Fibroblast of skin of abdomen (primary cell): ENCODE measurements around the gene COL6A1.
A peak's percentile ranks its signal among the peaks of the same experiment; 100 is the strongest.

Experiments
- DNase-seq: peaks from one replicate; pipeline ENCODE4 v3.0.0-alpha.2; 2013

COL6A1 gene

GRCh38 chr21:46006547-46007491 is 25.2 kb downstream of the COL6A1 start:
- no peak for DNase-seq

DNA sequence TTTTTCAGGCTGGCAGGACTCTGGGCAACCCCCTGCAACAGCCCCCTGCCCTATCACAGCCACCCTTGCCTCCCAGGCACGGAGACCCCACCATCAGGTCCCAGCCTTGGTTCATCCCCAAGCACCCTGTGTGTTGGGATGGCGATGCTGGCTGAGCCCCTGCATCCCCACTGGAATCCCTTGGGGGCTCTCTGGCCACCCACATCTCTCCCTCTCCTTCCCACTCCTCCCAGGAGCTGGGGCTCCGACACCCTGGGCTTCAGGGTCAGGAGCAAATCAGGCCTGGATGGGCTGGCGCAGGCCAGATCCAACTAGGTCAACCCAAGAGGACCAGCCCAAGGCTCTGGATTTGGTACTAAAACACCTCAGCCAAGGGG is 25.9 kb downstream of the COL6A1 start:
- DNase-seq = no peak

GRCh38 chr21:46008893-46009621 is 27.5 kb downstream of the COL6A1 start:
- no peak for DNase-seq

- DNase-seq = no peak
These were observed 28.6 kb downstream of the COL6A1 start for GRCh38 chr21:46009951-46010705.

DNA sequence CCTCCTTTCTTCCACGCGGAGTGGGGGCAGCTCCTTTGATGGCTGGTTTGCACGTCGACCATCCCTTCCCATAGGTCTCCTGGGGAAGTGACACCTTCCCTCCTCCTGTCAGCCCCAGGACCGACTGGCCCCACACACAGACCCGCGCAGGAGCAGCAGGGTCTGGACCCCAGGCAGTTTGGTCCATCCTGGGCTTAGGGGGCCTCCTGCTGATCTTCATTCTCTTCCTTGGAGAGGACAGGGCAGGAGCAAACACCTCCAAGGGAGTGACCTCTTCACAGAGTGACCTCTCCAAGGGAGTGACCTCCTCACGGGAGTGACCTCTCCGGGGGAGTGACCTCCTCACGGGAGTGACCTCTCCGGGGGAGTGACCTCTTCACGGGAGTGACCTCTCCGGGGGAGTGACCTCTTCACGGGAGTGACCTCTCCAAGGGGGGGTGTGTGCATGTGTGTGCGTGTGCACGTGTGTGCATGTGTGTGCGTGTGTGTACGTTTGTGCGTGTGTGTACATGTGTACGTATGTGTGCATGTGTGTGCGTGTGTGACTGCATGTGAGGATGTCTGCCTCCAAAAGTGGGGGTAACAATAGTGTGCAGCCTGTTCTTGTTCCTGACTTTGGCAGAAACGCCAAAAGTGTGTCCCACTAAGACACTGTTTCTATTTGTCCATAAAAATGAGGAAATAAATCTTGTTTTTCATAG is 29.8 kb downstream of the COL6A1 start:
- DNase-seq = no peak

GRCh38 chr21:46012154-46012553 is 30.6 kb downstream of the COL6A1 start:
- DNase-seq = no peak

GRCh38 chr21:46014828-46015227 is 33.3 kb downstream of the COL6A1 start:
- no peak for DNase-seq

GRCh38 chr21:46017148-46017547 is 35.6 kb downstream of the COL6A1 start:
- no peak for DNase-seq

DNA sequence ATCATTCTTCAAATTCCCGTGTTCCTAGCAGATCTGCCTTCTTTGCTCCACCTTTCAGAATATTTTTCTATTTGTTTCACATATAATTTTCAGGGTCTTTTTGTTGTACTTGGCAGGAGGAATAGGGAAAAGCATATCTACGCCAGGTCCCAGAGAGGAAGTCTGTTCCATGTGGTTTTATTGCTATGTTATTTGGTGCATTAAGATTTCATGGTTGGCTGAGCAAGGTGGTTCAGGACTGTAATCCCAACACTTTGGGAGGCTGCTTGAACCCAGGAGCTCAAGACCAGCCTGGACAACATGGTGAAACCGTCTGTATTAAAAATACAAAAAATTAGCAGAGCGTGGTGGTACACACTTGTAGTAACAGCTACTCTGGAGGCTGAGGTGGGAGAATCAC is 36.1 kb downstream of the COL6A1 start:
- DNase-seq = no peak

DNA sequence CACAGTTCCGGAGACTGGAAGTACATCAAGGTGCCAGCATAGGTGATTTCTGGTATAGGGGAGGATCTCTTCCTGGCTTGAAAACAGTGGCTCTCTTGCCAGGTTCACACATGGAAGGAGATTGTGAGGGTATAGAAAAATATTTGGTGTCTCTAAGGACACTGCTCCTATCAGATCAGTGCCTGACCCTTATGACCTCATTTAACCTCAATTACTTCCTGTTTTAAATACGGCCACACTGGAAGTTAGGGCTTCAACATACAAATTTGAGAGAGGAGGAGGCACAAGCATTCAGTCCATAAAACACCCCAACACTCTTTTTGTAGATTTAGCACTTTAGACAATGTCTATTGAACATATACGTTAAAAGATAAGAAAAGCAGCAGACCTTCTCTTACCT is 37.0 kb downstream of the COL6A1 start:
- DNase-seq = no peak

- no peak for DNase-seq
These were observed 39.0 kb downstream of the COL6A1 start for GRCh38 chr21:46020581-46020980.

DNA sequence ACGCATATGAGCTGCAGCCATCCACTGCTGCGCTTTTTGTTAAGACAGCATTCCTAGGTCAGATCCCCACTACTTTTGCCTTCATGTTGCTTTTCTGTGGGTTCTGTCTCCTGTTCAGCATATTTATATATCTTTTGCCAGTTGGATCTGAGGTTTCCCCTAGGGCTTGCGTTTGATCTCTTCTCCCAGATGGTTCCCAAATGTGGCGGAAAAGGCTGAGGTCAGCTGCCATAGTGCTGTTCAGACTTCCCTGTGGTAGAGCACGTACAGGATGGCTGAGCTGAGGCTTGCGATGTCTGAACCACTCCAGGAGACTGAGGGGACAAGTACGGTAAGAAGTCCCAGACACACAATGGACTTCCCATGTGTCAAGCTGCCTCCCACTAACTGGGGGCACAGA is 39.8 kb downstream of the COL6A1 start:
- peak; percentile 65 for DNase-seq

- peak; percentile 75 for DNase-seq
These were observed 40.5 kb downstream of the COL6A1 start for GRCh38 chr21:46021978-46022544.

DNA sequence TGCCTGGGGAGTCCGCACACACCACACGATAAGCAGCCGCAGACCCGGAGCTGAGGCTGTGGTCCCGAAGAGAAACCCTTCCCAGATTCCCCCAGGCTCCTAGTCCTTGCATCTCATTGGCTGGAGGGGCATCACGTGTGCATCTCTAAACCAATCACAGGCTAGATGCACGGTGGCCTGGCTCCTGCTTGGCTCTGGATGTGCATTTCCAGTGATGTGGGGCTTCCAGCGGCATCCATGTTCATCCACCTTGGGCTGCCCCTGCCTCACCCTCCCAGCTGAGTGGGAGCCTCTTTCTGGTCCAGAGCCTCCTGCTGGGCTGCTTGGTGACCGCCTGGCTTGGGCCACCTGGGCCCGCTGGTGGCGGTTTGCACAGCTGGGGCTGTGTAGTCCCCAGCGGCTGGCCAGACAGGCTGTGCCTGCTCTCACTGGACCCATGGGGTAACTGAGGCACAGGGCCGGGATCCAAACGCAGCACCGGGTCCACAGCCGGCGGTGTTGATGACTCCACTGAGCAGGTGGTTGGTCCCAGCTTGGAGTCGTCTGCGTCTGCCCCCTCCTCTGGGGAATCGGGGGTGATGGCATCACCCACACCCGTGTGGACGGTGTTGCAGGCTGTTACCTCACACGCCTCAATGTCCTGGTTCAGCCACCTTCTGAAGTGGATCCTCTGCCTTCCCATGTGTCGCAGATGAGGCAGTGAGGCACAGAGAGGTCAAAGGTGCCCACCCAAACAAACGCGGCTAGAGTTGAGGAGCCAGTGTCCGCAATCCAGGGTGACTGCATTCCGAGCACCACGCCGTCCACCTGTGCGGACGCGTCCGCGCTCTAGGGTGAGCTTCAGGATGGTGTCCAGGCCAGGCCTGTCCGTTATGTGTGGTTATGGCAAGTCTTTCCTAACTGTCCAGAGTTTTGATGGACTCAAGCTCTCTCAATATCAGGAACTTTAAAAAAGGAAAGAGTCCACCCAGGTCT is 41.3 kb downstream of the COL6A1 start:
- no peak for DNase-seq

- no peak for DNase-seq
These were observed 42.0 kb downstream of the COL6A1 start for GRCh38 chr21:46023555-46023954.

DNA sequence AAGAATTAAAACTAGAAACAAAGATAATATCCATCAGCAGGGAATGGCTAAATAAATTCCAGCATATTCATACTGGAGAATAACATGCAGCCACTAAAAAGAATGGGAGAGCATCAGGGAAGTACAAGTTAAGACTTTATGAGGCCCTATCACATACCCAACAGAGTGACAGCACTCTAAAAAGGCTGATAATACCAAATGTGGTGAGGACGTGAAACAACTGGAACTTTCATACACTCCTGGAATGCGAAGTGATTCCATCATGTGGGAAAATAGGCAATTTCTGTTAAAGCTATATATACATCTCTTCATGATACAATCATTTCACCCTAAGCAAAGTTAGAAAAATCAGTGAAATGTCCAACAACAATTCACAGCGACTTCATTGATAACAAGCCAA is 42.6 kb downstream of the COL6A1 start:
- DNase-seq = no peak

DNA sequence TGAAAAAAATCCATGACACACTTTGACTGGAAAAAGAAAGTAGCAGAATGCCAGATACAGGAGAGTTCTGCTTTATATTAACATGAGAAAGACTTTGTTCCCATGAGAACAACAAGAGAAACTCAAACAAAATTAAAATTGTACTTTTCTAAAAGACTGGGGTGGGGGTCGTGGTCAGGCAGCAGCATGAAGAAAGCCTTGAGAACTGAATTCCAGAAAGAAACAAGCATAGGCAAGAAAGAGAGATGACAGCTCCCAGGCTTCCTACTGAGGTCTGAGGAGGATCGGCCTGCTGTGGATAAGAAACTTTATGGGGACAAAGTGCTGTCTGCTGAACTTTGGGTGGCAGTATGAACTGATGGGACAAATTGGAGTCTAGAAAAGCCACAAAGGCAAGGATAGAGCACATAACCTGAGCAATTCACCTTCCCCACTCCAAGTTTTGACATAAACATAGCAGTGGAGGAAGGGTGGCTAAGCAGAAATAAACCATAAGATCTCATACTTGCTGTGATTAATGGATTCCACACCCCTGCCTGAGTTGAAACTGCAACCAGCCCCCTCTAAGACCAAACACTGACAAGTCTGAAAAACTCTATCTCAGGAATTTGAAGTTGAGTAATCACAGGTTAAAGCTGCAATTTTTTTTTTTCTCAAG is 43.7 kb downstream of the COL6A1 start:
- peak; percentile 91 for DNase-seq

- peak; percentile 63 for DNase-seq
These were observed 46.4 kb downstream of the COL6A1 start for GRCh38 chr21:46027851-46028493.

DNA sequence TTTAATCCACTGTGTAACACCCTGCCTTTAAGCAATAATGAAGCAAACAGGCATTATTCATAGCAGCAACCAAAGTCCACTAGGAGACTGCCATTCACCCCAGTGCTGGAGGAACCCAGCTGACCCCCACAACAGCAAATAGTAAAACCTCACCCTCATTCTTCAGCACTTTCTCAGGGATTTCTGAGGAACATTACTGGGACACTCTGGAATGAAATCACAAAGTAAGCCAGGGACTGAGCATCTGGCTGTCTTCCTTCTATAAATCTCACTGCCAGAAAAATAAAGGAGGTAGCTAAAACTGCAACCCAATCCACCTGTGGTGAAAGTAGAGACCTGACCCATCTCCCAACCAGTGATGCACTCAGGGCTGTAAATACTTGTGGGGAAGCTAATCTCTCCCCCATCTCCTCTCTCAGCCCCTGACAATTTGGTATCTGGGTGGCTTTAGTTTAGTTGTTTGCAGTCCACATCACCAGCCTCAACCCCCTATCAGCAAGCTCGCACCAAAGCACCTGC is 47.1 kb downstream of the COL6A1 start:
- DNase-seq = peak; percentile 73
